Measurements from ENCODE around the gene SUPT4H1.
A peak's percentile ranks its signal among the peaks of the same experiment; 100 is the strongest.
"Not testable (repeated sequence)": the region's sequence is repeated elsewhere in the genome, so short reads cannot be mapped to it uniquely, and the experiment has no call there.

The SUPT4H1 gene

GRCh38 chr17:58351831-58352595 lies at the start of gene SUPT4H1:
SUPT4H1 (minus strand) TSS chr17:58352201; CDS start chr17:58352135, 66 bp downstream.
- DNase-seq: peak; percentile 83 to 91

DNA sequence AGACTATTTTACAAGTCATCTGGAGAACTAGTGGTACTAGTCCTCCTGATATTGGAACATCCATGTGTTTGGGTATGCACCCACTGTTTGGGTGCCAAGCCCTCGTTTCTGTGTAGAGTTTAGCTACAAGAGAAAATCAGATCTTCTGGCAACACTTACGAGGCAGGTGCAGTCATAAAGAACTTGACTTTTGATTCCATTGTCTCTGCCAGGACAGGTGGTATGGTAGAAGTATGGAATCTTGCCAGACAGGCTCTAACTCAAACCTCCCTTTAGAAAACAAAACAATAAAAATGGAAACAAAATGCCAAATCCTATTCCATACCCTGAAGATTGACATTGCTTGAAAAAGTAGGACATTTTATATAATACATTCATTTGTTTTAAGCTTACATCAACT lies 49.3 kb upstream of the SUPT4H1 start:
- no peak for DNase-seq

DNA sequence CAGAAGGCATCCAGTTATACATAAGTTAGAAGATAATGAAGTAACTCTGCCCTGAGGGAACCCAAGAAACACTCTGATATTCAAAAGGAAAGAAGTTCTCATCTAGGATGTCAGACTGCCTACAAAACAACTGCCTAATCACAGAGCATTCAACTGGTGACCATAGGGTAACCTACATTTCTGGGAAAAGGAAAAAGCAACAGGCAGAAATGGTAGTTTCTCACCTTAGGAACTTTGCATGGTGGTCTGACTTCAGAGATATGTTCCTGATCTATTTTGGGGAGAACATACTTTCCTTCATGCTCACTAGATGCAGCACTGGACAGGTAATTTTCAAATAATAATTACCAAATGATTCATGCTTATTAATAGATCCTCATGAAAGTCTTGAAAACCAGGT lies 48.8 kb upstream of the SUPT4H1 start:
- no peak for DNase-seq

GRCh38 chr17:58399974-58400373 lies 48.0 kb upstream of the SUPT4H1 start:
- no peak for DNase-seq

GRCh38 chr17:58398574-58399266 lies 46.7 kb upstream of the SUPT4H1 start:
- no peak for DNase-seq

GRCh38 chr17:58397421-58397820 lies 45.4 kb upstream of the SUPT4H1 start:
- DNase-seq: not testable (repeated sequence)

- no peak for DNase-seq
Measured at GRCh38 chr17:58396173-58396572, 44.2 kb upstream of the SUPT4H1 start.

DNA sequence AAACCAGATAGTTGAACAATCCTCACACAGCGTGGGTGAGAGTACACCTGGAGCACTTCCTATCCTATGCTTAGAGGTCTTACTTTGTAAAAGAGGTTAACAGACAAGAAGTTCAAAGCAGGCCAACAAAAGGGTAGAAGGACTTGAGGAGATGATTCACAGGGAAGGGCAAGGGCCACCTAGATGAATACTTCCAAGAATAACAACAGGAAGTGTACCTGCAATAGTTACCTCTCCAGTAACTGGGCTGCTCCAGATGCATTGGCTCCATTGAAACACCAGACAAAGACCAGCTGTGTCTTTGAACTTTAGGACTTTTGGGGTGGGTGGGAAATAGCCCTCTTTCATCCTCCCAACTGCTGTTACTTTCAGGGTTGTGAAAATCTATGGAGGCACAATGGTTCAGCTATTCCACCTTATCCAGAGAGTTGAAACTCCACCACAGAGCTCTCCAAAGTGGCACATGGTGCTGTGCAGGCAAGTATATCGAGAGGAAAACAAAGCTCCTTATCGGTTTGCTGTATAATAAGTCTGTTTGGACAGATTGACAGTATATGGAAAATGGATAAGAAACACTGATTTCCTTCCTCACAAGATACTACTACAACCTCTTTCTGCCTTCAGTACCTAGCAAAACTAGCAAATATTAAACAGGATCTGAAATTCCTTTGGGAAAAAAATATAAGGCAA lies 42.7 kb upstream of the SUPT4H1 start:
- no peak for DNase-seq

- DNase-seq: peak; percentile 25 to 50
Measured at GRCh38 chr17:58391302-58391984, 39.4 kb upstream of the SUPT4H1 start.

DNA sequence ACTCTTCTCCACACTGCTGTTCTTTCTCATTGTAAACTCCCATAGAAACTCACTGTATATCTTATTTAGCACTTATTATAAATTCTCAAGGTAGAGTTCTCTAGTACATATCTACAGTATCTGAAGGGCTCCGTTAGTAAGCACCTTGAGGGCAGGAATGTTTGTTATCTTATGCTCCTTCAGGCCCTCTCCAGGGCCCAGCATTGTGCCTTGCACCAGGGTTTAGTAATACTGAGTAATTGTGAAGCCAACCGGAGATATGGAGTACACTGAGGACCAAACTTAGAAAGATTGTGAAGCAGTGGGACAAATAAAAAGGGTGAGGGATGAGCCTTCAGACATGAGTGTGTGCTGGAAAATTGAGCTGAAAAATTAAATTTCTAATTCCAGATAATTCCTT lies 38.9 kb upstream of the SUPT4H1 start:
- no peak for DNase-seq

- no peak for DNase-seq
Measured at GRCh38 chr17:58388302-58389190, 36.5 kb upstream of the SUPT4H1 start.

GRCh38 chr17:58387834-58388233 lies 35.8 kb upstream of the SUPT4H1 start:
- DNase-seq: no peak

DNA sequence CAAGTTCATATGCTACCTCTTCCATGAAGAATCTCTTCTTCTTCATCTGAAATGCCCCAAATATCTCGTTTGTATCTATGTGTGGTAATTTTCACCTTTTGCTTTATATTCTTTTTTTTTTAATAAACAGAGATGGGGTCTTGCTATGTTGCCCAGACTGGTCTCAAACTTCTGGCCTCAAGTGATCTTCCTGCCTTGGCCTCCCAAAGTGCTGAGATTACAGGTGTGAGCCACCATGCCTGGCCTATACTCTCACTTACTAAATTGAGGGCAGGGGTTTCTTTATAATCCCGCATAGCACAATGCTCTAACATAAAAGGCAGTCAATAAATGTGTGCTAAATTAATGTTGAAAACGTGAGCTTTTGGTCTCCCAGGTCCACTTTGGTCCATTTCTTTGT lies 34.7 kb upstream of the SUPT4H1 start:
- no peak for DNase-seq

DNA sequence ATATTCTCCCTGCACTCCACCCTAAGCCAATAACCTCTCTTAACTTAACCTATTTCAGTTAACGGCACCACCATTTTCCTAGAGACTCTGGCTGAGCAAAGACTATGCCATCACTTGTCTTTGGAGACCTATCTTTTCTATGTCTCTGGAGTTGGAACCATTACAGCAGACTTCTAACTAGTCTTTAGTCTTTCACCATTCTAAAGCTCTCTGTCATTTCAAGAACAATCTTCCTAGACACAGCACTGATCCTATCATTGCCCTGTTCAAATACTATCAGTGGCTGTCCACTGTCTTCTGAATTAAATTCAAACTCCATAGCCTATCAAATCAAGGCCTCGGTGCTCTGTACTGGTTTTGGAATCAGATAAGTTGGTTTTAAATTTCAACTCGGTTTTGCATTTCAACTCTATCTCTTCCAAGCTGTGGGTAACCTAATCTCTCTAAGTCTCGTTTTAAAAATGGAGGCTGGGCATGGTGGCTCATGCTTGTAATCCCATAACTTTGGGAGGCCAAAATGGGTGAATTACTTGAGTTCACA lies 33.4 kb upstream of the SUPT4H1 start:
- DNase-seq: no peak

DNA sequence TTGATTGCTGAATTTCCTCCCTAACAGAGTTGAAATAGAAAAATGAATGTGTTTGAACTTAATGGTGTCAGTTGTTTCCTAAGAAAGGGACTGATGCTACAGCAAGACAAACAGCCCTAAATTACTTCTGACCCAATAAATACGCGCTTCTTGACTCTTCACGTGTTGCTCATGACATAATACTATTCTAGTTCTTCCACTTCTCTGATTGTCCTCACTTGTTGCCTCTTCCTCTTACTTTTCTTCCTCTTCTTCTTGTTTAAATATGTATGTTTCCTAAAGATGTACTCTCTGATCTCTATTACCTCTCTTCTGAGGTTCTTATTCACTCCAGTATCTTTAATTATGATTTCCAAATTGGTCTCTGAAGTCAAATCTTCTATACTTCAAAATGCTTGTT lies 32.9 kb upstream of the SUPT4H1 start:
- DNase-seq: no peak

GRCh38 chr17:58383892-58384462 lies 32.0 kb upstream of the SUPT4H1 start:
- no peak for DNase-seq

- no peak for DNase-seq
Measured at GRCh38 chr17:58382872-58383242, 30.9 kb upstream of the SUPT4H1 start.

DNA sequence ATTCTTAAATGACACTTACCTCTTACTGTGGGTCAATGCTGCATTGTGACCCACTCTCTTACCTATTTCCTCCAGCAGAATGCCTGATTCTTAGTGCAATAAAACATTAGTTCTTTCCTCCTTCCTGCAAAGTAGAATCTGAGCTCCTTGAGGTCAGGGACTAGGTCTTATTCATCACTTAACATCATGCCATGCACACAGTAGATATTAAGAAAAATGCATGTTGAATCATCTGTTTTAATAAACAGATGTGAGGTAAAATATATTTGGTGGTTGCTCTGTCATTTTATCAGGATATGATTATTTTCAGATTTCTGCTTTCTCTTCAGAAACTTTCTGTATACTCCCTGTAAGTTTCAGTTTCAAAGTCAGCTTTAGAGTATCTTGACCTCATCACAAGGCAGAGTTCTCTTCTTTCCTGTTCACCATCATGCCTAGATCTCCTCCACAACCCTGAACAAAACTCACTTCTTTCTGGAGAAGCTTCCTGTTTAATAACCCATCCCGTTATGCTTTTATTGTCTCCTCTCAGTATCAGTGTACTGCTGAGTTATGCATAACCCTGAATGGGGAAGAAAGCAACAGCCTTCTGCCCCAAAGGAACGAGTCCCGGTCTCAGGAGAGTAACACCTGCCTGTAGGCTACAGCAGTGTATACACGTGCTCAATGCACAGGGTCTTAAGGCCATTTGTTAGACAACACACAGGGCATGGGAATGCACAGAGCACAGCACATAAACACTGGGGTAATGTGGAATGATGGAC lies 30.3 kb upstream of the SUPT4H1 start:
- DNase-seq: no peak

DNA sequence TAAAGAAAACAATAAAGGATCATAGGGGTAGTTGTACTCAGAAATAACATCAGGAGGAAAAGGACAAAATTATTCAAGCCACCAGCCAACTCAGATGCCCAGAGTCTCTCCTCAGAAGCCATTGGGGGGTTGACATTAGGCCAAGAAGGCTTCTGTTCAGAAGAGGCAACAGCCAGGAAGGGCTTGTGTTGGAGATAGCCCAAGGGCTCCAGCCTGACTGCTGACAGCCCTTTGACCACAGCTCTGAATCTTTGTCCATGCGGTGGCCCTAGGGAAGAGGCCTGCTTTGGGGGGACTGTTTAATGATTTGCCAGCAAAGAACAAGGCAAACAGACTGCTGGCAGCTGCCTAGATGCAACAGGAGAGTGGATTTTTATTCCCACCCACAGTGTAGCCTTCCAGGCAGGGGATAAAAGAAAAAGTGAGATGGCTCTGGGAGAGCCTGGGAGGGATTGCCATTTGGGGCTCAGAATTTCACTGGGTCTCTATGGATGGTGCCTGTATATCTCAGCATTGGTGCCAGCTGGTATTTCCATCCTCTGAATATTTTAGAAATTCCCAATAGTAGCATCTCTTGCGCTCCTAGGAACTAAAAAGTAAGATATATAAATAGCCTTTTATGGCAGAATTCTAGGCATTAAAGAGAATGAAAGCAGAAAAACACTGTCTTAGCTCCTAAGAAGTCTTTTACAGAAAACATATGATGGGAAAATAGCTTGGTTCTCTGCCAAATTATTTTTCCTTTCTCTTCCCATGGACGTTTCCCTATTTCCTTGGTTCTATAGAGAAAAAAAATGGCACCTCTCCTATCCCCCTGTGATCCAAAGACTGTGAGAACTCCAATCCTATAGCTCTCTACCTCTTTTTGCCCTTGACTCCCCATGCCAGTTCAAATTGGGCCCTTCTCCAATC lies 29.4 kb upstream of the SUPT4H1 start:
- no peak for DNase-seq

Measured in NCI-H187 (cell line).